ENCODE measurements around the gene RPS6KA3. TPM values are rescaled to one million over a fixed set of nuclear protein-coding genes. Genes with fewer than 3 reads are reported as not detected.

RPS6KA3 gene
- total RNA-seq, 1 experiment from 2014 or later = 35.5 TPM

GRCh38 chrX:20271186-20271585 is 4.5 kb upstream of the RPS6KA3 start:
- Histone ChIP-seq H3K9ac (ENCODE audit: low read length) (no peak overlapping the region), H3K9me2 (ENCODE audit: insufficient read depth) (no peaks in the 10 kb centered on the region), H3K4me2 (ENCODE audit: low read length) (no peak overlapping the region), H3K4me1 (ENCODE audit: control insufficient read depth in 1 of 2, insufficient read depth in 2 of 2, low read length in 2 of 2) (peaks cover 0 to 5% of the 10 kb centered on the region in 2 experiments; a peak in 1 of 4 replicates), H3K79me2 (ENCODE audit: insufficient read depth, low read length) (no peaks in the 10 kb centered on the region; the same call in 1 of the 2 replicates), H3K36me3 (ENCODE audit: control insufficient read depth in 1 of 2, insufficient read depth in 2 of 2, low read length in 2 of 2) (no peaks in the 10 kb centered on the region), H3K27me3 (ENCODE audit: insufficient read depth, low read length) (no peaks in the 10 kb centered on the region), H3K9me3 (ENCODE audit: control insufficient read depth in 1 of 2, insufficient read depth in 1 of 2, low read depth in 1 of 2, low read length in 2 of 2) (no peaks in the 10 kb centered on the region), H4K20me1 (ENCODE audit: insufficient read depth) (no peaks in the 10 kb centered on the region), H3K27ac (ENCODE audit: low read depth, low read length) (no peak overlapping the region), H2AFZ (ENCODE audit: low read depth, low read length, poor library complexity, severe bottlenecking) (no peak overlapping the region), H3K4me3 (replicated peaks in 1 of 2; ENCODE audit: low read depth in 1 of 2, low read length in 2 of 2) (no peak overlapping the region)
- ChIA-PET POLR2A (no interaction called here), CTCF (no interaction called here), RAD21 (ENCODE audit: low non-redundant PET in 1 of 2, low total read pairs in 2 of 2, uncharacterized antibody in 2 of 2, unreplicated experiment in 2 of 2) (no interaction called here)
- TF ChIP-seq ATF3 (IDR thresholded peaks at IDR 0.05) = no peak
- no peak for TF ChIP-seq JUND (IDR thresholded peaks at IDR 0.05)
- TF ChIP-seq EGR1 (IDR thresholded peaks at IDR 0.05; ENCODE audit: low read depth) = no peak
- no peak for TF ChIP-seq SRF (IDR thresholded peaks at IDR 0.05; ENCODE audit: low read depth)
- no peak for TF ChIP-seq SP1 (IDR thresholded peaks at IDR 0.05; ENCODE audit: low read depth)
- TF ChIP-seq RAD21 (IDR thresholded peaks at IDR 0.05; ENCODE audit: low read depth) = no peak
- TF ChIP-seq YY1 (IDR thresholded peaks at IDR 0.05; ENCODE audit: extremely low read depth, insufficient replicate concordance, low read depth, low read length) = no peak
- no peak for TF ChIP-seq ZNF274 (IDR thresholded peaks at IDR 0.05; ENCODE audit: low read depth, low read length)
- TF ChIP-seq CEBPB (IDR thresholded peaks at IDR 0.05; ENCODE audit: low read depth) = no peak
- TF ChIP-seq ZBTB33 (IDR thresholded peaks at IDR 0.05; ENCODE audit: extremely low read depth, insufficient replicate concordance, low read length) = no peak
- TF ChIP-seq MAX (IDR thresholded peaks at IDR 0.05) = no peak
- no peak for TF ChIP-seq EZH2 (IDR thresholded peaks at IDR 0.05)
- TF ChIP-seq TCF7L2 (IDR thresholded peaks at IDR 0.05; ENCODE audit: borderline replicate concordance, extremely low read depth, insufficient read depth, insufficient read length) = no peak
- no peak for TF ChIP-seq REST (IDR thresholded peaks at IDR 0.05; ENCODE audit: low read depth)
- no peak for TF ChIP-seq FOSL1 (IDR thresholded peaks at IDR 0.05; ENCODE audit: low read depth)
- no peak for TF ChIP-seq EZH2phosphoT487 (IDR thresholded peaks at IDR 0.05; ENCODE audit: borderline replicate concordance)
- TF ChIP-seq SIN3A (IDR thresholded peaks at IDR 0.05; ENCODE audit: low read depth) = no peak
- TF ChIP-seq CBX3 (IDR thresholded peaks at IDR 0.05; ENCODE audit: low read depth) = no peak
- DNase-seq (ENCODE audit: low read depth, low spot score) (no peak), ATAC-seq (no peak)
- BruUV-seq (replicated peaks) = no TSS peak
- intact Hi-C loops (cut with micrococcal nuclease) = no loop called here

Data from HCT116 (cell line).